Esophagus squamous epithelium (tissue), 5 donors: ENCODE results near the gene ASTN2. TPM values are rescaled to one million over a fixed set of nuclear protein-coding genes. Genes with fewer than 3 reads are reported as not detected.
"Not testable (repeated sequence)": the region's sequence is repeated elsewhere in the genome, so short reads cannot be mapped to it uniquely, and the experiment has no call there.

Source experiments
- DNase-seq: peaks from one replicate; lab custom pipeline; 2025; lab: John Stamatoyannopoulos, UW
- H3K27ac ChIP-seq, 4 donors: fragments of 200-600 bp; sonication (generic); one replicate each; pipeline ENCODE4 v1.5.1; 2016 to 2019; ENCODE audit warnings: mild to moderate bottlenecking in 1 of 4
- H3K27me3 ChIP-seq, 4 donors: fragments of 200-600 bp; sonication (generic); 1 replicate in 3 of 4; 2 replicates in 1 of 4; pipeline versions ENCODE4 v1.5.1 to v1.6.0; 2017 to 2021; ENCODE audit warnings: antibody characterized with exemption in 1 of 4
- H3K36me3 ChIP-seq, 3 donors: fragments of 200-600 bp; sonication (generic); one replicate each; pipeline ENCODE4 v1.5.1; 2016 to 2019
- H3K4me1 ChIP-seq, 3 donors: fragments of 200-600 bp; sonication (generic); one replicate each; pipeline ENCODE4 v1.5.1; 2017 to 2019
- H3K4me3 ChIP-seq, 4 donors: fragments of 200-600 bp; sonication (generic); 1 replicate in 3 of 4; 2 replicates in 1 of 4; pipeline ENCODE4 v1.5.1; 2016 to 2019; ENCODE audit warnings: mild to moderate bottlenecking in 2 of 4, moderate library complexity in 1 of 4
- H3K9me3 ChIP-seq, 3 donors: fragments of 200-600 bp; sonication (generic); one replicate each; pipeline ENCODE4 v1.5.1; 2016 to 2019
- POLR2A ChIP-seq, 4 donors: fragments of 450-650 bp; IDR thresholded peaks; one replicate each; pipeline ENCODE4 v1.6.1; 2017; ENCODE audit warnings: antibody characterized with exemption in 4 of 4, mild to moderate bottlenecking in 4 of 4, moderate library complexity in 3 of 4
- WGBS, 2 donors: methylation state at CpG; one replicate each; pipeline ENCODE4 v1.1.5; 2018; 5-methylcytosine and 5-hydroxymethylcytosine counted together
- intact Hi-C: fragments of 100-400 bp; cut with DNase I; formaldehyde crosslinking; loops from one replicate; pipeline ENCODE4 v1.15.0; 2022
- total RNA-seq, 4 donors: library from RNA; depleted of rRNA; stranded (reverse); fragments of >200 nt; gene quantifications; one replicate each; pipeline ENCODE4 v1.1.0, GENCODE V29; 2016
- TF ChIP-seq, protein P1 (sequence below), 6 experiments: fragments of 450-650 bp in 4 of 6; fragments of 200-600 bp in 2 of 6; sonication (generic) in 2 of 6; IDR thresholded peaks; one replicate each; pipeline ENCODE4 v1.5.1; 2016 to 2019; ENCODE audit warnings: antibody characterized with exemption in 6 of 6, mild to moderate bottlenecking in 4 of 6, moderate library complexity in 4 of 6
- donor health status: DM: yes; HTN: yes; CAD: no.

The ASTN2 gene
- total RNA-seq, 4 donors from 2014 or later = 0.13 to 1.9 (median 0.27) TPM; not detected in 1

- Histone ChIP-seq H3K4me1 (no peaks in the 10 kb centered on the region), H3K27ac (no peak overlapping the region), H3K36me3 (no peaks in the 10 kb centered on the region), H3K27me3 (no peaks in the 10 kb centered on the region), H3K4me3 (no peak overlapping the region), H3K9me3 (peaks cover 0 to 13% (median 11%) of the 10 kb centered on the region in 3 donors)
- no peak for DNase-seq
- intact Hi-C loops = no loop called here
- 54 to 65% methylated on average over 6 of the region's 6 CpGs for WGBS, 2 donors
- TF ChIP-seq, protein P1, sequence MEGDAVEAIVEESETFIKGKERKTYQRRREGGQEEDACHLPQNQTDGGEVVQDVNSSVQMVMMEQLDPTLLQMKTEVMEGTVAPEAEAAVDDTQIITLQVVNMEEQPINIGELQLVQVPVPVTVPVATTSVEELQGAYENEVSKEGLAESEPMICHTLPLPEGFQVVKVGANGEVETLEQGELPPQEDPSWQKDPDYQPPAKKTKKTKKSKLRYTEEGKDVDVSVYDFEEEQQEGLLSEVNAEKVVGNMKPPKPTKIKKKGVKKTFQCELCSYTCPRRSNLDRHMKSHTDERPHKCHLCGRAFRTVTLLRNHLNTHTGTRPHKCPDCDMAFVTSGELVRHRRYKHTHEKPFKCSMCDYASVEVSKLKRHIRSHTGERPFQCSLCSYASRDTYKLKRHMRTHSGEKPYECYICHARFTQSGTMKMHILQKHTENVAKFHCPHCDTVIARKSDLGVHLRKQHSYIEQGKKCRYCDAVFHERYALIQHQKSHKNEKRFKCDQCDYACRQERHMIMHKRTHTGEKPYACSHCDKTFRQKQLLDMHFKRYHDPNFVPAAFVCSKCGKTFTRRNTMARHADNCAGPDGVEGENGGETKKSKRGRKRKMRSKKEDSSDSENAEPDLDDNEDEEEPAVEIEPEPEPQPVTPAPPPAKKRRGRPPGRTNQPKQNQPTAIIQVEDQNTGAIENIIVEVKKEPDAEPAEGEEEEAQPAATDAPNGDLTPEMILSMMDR (IDR thresholded peaks at IDR 0.05) = no peak
- no peak for TF ChIP-seq POLR2A (IDR thresholded peaks at IDR 0.05)
Measured at GRCh38 chr9:116900543-116900942, 514.3 kb downstream of the ASTN2 start.

- Histone ChIP-seq H3K27me3 (no peaks in the 10 kb centered on the region), H3K36me3 (no peaks in the 10 kb centered on the region), H3K27ac (no peak overlapping the region), H3K4me3 (no peak overlapping the region), H3K4me1 (no peaks in the 10 kb centered on the region), H3K9me3 (peaks cover 0 to 13% (median 11%) of the 10 kb centered on the region in 3 donors)
- TF ChIP-seq, protein P1 (IDR thresholded peaks at IDR 0.05) = no peak
- no peak for TF ChIP-seq POLR2A (IDR thresholded peaks at IDR 0.05)
- no peak for DNase-seq
- intact Hi-C loops = no loop called here
- 58 to 64% methylated on average over 1 of the region's 1 CpG for WGBS, 2 donors
Measured at GRCh38 chr9:116900007-116900367, 514.9 kb downstream of the ASTN2 start.

DNA sequence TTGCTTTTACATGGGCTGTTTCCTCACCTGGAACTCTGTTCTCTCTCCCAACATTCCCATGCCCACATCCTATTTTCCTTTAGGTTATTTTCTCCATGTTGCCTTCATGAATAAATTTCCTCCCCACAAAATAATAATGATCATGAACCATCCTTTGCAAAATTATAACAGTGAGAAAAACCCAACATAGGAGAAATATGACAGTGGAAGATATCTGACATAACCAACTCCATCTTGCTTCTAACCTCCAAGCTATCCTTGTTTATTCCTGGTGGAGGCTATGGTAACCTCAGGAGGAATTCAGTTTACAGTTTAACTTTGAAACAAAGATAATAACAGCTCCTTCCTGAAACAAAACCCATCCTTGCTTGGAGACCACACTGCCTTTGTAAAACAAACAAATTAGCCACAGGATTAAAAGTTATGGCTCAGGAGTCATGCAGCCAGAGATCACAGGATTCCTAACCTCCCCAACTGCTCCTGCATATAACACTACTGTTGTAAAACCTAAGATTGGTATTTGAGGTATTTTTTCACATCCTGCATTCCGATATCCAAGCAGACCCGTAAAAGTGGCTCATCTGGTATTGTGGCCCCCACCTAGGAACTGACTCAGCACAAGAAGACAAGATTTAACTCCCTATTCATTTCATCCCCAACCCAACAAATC is 515.4 kb downstream of the ASTN2 start:
- DNase-seq = no peak
- 65 to 66% methylated on average over 2 of the region's 2 CpGs for WGBS, 2 donors

DNA sequence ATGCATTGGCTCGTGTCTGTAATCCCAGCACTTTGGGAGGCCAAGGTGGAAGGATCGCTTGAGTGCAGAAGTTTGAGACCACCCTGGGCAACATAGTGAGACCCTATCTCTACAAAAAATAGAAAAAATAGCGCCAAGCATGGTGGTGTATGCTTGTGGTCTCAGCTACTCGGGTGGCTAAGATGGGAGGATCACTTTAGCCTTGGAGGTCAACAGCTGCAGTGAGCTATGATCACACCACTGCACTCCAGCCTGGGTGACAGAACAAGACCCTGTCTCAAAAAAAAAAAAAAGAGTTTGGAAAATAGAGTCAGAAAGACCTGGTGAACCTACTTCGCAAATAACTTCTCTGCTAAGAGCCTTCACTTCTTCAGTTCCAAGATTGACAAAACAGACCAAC is 516.7 kb downstream of the ASTN2 start:
- not testable (repeated sequence) for DNase-seq
- 79% methylated on average over 5 of the region's 5 CpGs for WGBS, 2 donors

More for the DNA sequence above, 515.4 kb downstream of the ASTN2 start:
- no peaks in the 10 kb centered on the region for H3K27me3 ChIP-seq
- no peak overlapping the region for H3K4me3 ChIP-seq
- no peaks in the 10 kb centered on the region for H3K36me3 ChIP-seq
- intact Hi-C loops = no loop called here
- TF ChIP-seq, protein P1 (IDR thresholded peaks at IDR 0.05) = no peak
- TF ChIP-seq POLR2A (IDR thresholded peaks at IDR 0.05) = no peak
- no peak overlapping the region for H3K27ac ChIP-seq
- H3K4me1 ChIP-seq = no peaks in the 10 kb centered on the region
- peaks cover 0 to 13% (median 11%) of the 10 kb centered on the region in 3 donors for H3K9me3 ChIP-seq

GRCh38 chr9:116897201-116897600 is 517.7 kb downstream of the ASTN2 start:
- WGBS, 2 donors = 73 to 92% methylated on average over 4 of the region's 4 CpGs
- no peak for DNase-seq
- H3K27ac ChIP-seq = no peak overlapping the region
- no peaks in the 10 kb centered on the region for H3K27me3 ChIP-seq
- H3K36me3 ChIP-seq = no peaks in the 10 kb centered on the region
- peaks cover 0 to 13% (median 11%) of the 10 kb centered on the region in 3 donors for H3K9me3 ChIP-seq
- intact Hi-C loops = no loop called here
- H3K4me3 ChIP-seq = no peak overlapping the region
- H3K4me1 ChIP-seq = no peaks in the 10 kb centered on the region
- TF ChIP-seq, protein P1 (IDR thresholded peaks at IDR 0.05) = no peak
- TF ChIP-seq POLR2A (IDR thresholded peaks at IDR 0.05) = no peak

More for the DNA sequence above, 516.7 kb downstream of the ASTN2 start:
- H3K27me3 ChIP-seq, H3K36me3 ChIP-seq, intact Hi-C loops, H3K4me3 ChIP-seq, H3K4me1 ChIP-seq, H3K27ac ChIP-seq: not testable (repeated sequence)
- H3K9me3 ChIP-seq = peaks cover 0 to 13% (median 11%) of the 10 kb centered on the region in 3 donors
